Breast epithelium (tissue), 3 donors: ENCODE data around the gene ASB7.

Experiments
- POLR2AphosphoS5 ChIP-seq, 3 donors: sonication (generic); formaldehyde crosslinking; IDR thresholded peaks; one replicate each; pipeline ENCODE4 v1.6.1; 2017; ENCODE audit warnings: antibody characterized with exemption in 3 of 3
- TF ChIP-seq, protein P1 (sequence below), 3 donors: fragments of 450-650 bp; IDR thresholded peaks; one replicate each; pipeline ENCODE4 v1.5.1; 2016 to 2017; ENCODE audit warnings: antibody characterized with exemption in 3 of 3, mild to moderate bottlenecking in 3 of 3, moderate library complexity in 3 of 3

DNA sequence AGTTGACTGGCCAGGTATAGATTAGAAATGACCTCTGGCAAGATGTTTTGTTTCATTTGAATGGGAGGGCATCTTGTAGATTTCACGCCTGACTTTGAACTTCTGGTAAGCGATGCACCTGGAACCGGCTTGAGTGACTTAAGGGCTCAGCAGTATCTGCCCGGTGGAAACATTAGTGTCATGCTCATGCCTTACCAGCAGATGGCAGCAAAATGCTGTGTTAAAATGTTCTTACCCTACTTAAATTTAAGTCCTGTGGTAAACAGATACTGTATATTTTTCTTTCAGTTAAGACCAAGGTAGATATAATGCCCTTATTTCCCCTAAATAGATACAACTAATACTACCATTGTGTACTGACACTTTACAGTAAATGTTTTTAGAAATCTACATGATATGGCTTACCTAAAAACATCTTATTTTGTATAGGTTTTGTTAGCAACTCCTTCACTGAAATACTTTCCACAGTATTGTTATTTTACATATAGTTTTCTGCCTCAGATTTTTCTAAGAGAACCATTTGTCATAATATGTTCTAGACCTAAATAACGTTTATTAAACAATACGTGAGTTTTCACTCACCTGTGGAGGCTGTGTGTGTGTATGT is 25.5 kb downstream of the ASB7 start:
- TF ChIP-seq POLR2AphosphoS5 (IDR thresholded peaks at IDR 0.05), result no peak
- TF ChIP-seq, protein P1, sequence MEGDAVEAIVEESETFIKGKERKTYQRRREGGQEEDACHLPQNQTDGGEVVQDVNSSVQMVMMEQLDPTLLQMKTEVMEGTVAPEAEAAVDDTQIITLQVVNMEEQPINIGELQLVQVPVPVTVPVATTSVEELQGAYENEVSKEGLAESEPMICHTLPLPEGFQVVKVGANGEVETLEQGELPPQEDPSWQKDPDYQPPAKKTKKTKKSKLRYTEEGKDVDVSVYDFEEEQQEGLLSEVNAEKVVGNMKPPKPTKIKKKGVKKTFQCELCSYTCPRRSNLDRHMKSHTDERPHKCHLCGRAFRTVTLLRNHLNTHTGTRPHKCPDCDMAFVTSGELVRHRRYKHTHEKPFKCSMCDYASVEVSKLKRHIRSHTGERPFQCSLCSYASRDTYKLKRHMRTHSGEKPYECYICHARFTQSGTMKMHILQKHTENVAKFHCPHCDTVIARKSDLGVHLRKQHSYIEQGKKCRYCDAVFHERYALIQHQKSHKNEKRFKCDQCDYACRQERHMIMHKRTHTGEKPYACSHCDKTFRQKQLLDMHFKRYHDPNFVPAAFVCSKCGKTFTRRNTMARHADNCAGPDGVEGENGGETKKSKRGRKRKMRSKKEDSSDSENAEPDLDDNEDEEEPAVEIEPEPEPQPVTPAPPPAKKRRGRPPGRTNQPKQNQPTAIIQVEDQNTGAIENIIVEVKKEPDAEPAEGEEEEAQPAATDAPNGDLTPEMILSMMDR (IDR thresholded peaks at IDR 0.05), result peak; percentile 85 to 90 (median 88)
